DND-41 (cell line): ENCODE results near the gene TRIM72.

Experiments used
- CTCF ChIP-seq: IDR thresholded peaks from 2 replicates; pipeline ENCODE4 v1.5.1; 2012; ENCODE audit warnings: borderline replicate concordance, low read length, moderate library complexity, mild to moderate bottlenecking; ENCODE audit not compliant: poor library complexity, severe bottlenecking; ENCODE audit errors: extremely low read depth
- EZH2 ChIP-seq: IDR thresholded peaks from 3 replicates; pipeline ENCODE4 v1.6.1; 2012; ENCODE audit warnings: borderline replicate concordance, low read depth, mild to moderate bottlenecking, moderate library complexity, low read length, inconsistent platforms; ENCODE audit not compliant: severe bottlenecking

- TF ChIP-seq EZH2 (no peak), CTCF (no peak)
These were observed 17.4 kb upstream of the TRIM72 start for GRCh38 chr16:31196324-31197088.
